GM12878 (cell line): ENCODE measurements around the gene IFNK. TPM values are rescaled to one million over a fixed set of nuclear protein-coding genes. Genes with fewer than 3 reads are reported as not detected.

Source experiments
- ATAC-seq: fragments of 200-7000 bp; cut with Tn5 transposase; 3 replicates; pipeline ENCODE4 v1.9.1; 2020; ENCODE audit warnings: mild to moderate bottlenecking, moderate library complexity
- BruUV-seq: library from RNA; stranded (reverse); fragments of 400-500 nt; replicated peaks from 2 replicates; lab custom pipeline; 2021; lab: Mats Ljungman, UMichigan
- CTCF ChIA-PET: fragments of 300-600 bp; sonication (Branson Sonifier 250); formaldehyde crosslinking; extraction: SDS; loops from one replicate; lab custom pipeline; 2021; ENCODE audit warnings: inconsistent platforms; lab: Yijun Ruan, JAX
- POLR2A ChIA-PET: fragments of 350-600 bp; formaldehyde crosslinking; extraction: SDS; loops from one replicate; lab custom pipeline; 2021; ENCODE audit warnings: inconsistent platforms; lab: Charles Lee
- RAD21 ChIA-PET: fragments of 300-600 bp; sonication (Branson Sonifier 250); formaldehyde crosslinking; loops from one replicate; lab custom pipeline; 2023; ENCODE audit warnings: antibody characterized with exemption; ENCODE audit not compliant: unreplicated experiment; lab: Charles Lee
- SMC1A ChIA-PET: fragments of 300-600 bp; sonication (Branson Sonifier 250); formaldehyde crosslinking; loops from one replicate; lab custom pipeline; 2023; ENCODE audit not compliant: unreplicated experiment, uncharacterized antibody; lab: Charles Lee
- DNase-seq: peaks from one replicate; pipeline ENCODE4 v3.0.0-alpha.2; 2011; ENCODE audit warnings: low read depth, low spot score
- FAIRE-seq: peaks from 3 replicates; lab custom pipeline; 2011; peaks lifted over from hg19 to GRCh38; lab: Jason Lieb, UNC
- H2AFZ ChIP-seq: 2 replicates; pipeline ENCODE4 v1.6.0; 2011; ENCODE audit warnings: low read depth, low read length, control low read depth; ENCODE audit not compliant: control insufficient read depth
- H3K27ac ChIP-seq: 2 replicates; pipeline ENCODE4 v1.5.1; 2011; ENCODE audit warnings: control low read depth; ENCODE audit not compliant: control insufficient read depth, insufficient read depth
- H3K27me3 ChIP-seq, 2 experiments: replicated peaks in 1 of 2; 2 replicates each; pipeline versions ENCODE4 v1.6.0 to v1.6.1; 2011; ENCODE audit warnings: low read length in 1 of 2; ENCODE audit not compliant: control insufficient read depth in 2 of 2, insufficient read depth in 2 of 2
- H3K36me3 ChIP-seq, 2 experiments: 2 replicates each; pipeline ENCODE4 v1.5.1; 2011; ENCODE audit warnings: low read length in 1 of 2; ENCODE audit not compliant: control insufficient read depth in 2 of 2, insufficient read depth in 2 of 2
- H3K4me1 ChIP-seq: 2 replicates; pipeline ENCODE4 v1.6.1; 2011; ENCODE audit warnings: mild to moderate bottlenecking, low read length, moderate library complexity, mixed read lengths; ENCODE audit not compliant: control insufficient read depth, insufficient read depth
- H3K4me2 ChIP-seq: 2 replicates; pipeline ENCODE4 v1.6.0; 2011; ENCODE audit warnings: control low read depth; ENCODE audit not compliant: control insufficient read depth, insufficient read depth
- H3K4me3 ChIP-seq: fragments of 200-600 bp; sonication (generic); 2 replicates; pipeline ENCODE4 v1.5.1; 2016
- H3K79me2 ChIP-seq: 2 replicates; pipeline ENCODE4 v1.6.0; 2011; ENCODE audit warnings: low read length; ENCODE audit not compliant: control insufficient read depth, insufficient read depth
- H3K9ac ChIP-seq: 2 replicates; pipeline ENCODE4 v1.8.0; 2011; ENCODE audit warnings: low read length, control low read depth, mixed read lengths; ENCODE audit not compliant: control insufficient read depth, insufficient read depth
- H3K9me3 ChIP-seq: replicated peaks from 3 replicates; pipeline ENCODE4 v1.5.1; 2011; ENCODE audit warnings: mild to moderate bottlenecking, low read length; ENCODE audit not compliant: control insufficient read depth, insufficient read depth
- H4K20me1 ChIP-seq: 2 replicates; pipeline ENCODE4 v1.6.0; 2011; ENCODE audit not compliant: control insufficient read depth, insufficient read depth
- BACH1 ChIP-seq: fragments of 450-650 bp; IDR thresholded peaks from 2 replicates; pipeline ENCODE4 v1.6.1; 2017; ENCODE audit warnings: mild to moderate bottlenecking, borderline replicate concordance
- BCLAF1 ChIP-seq: fragments of 450-650 bp; IDR thresholded peaks from 2 replicates; pipeline ENCODE4 v1.6.1; 2017; ENCODE audit warnings: antibody characterized with exemption, mild to moderate bottlenecking, moderate library complexity
- DPF2 ChIP-seq: fragments of 450-650 bp; IDR thresholded peaks from 2 replicates; pipeline ENCODE4 v1.6.1; 2017; ENCODE audit warnings: mild to moderate bottlenecking
- EGR1 ChIP-seq, 2 experiments: IDR thresholded peaks; 1 replicate in 1 of 2; 2 replicates in 1 of 2; pipeline ENCODE4 v1.6.1; 2011 to 2012; ENCODE audit warnings: low read depth in 2 of 2, low read length in 2 of 2, borderline replicate concordance in 1 of 2, mild to moderate bottlenecking in 1 of 2, moderate library complexity in 1 of 2
- GATAD2B ChIP-seq: fragments of 450-650 bp; conservative IDR thresholded peaks from 2 replicates; pipeline ENCODE4 v1.6.1; 2017; ENCODE audit warnings: low read depth, mild to moderate bottlenecking, moderate library complexity
- HCFC1 ChIP-seq: fragments of 150-350 bp; IDR thresholded peaks from 2 replicates; pipeline ENCODE4 v1.6.1; 2014; ENCODE audit warnings: low read length
- NKRF ChIP-seq: fragments of 450-650 bp; conservative IDR thresholded peaks from 2 replicates; pipeline ENCODE4 v1.6.1; 2017; ENCODE audit warnings: mild to moderate bottlenecking, moderate library complexity
- NR2C1 ChIP-seq: fragments of 450-650 bp; IDR thresholded peaks from 2 replicates; pipeline ENCODE4 v1.6.1; 2017; ENCODE audit warnings: antibody characterized with exemption, mild to moderate bottlenecking, moderate library complexity
- POU2F2 ChIP-seq: IDR thresholded peaks from 3 replicates; pipeline ENCODE4 v1.6.1; 2011; ENCODE audit warnings: low read depth, mild to moderate bottlenecking, low read length, borderline replicate concordance
- RAD51 ChIP-seq: fragments of 450-650 bp; IDR thresholded peaks from 2 replicates; pipeline ENCODE4 v1.6.1; 2016; ENCODE audit warnings: moderate library complexity, mild to moderate bottlenecking, inconsistent platforms
- RB1 ChIP-seq: fragments of 450-650 bp; formaldehyde crosslinking; IDR thresholded peaks from 2 replicates; pipeline ENCODE4 v1.6.1; 2017; ENCODE audit warnings: mild to moderate bottlenecking, borderline replicate concordance
- RUNX3 ChIP-seq: IDR thresholded peaks from 2 replicates; pipeline ENCODE4 v1.6.1; 2012; ENCODE audit warnings: low read length, inconsistent platforms
- SMC3 ChIP-seq: IDR thresholded peaks from 2 replicates; pipeline ENCODE4 v1.6.1; 2011; ENCODE audit warnings: low read length, improper control_type of control experiment, borderline replicate concordance
- SREBF1 ChIP-seq: IDR thresholded peaks from 2 replicates; pipeline ENCODE4 v1.6.1; 2012; ENCODE audit warnings: mild to moderate bottlenecking, low read length
- SUPT20H ChIP-seq: IDR thresholded peaks from 2 replicates; pipeline ENCODE4 v1.6.1; 2011; ENCODE audit warnings: low read depth, mild to moderate bottlenecking, low read length, moderate library complexity, borderline replicate concordance; ENCODE audit not compliant: control insufficient read depth
- TARDBP ChIP-seq: IDR thresholded peaks from 2 replicates; pipeline ENCODE4 v1.6.1; 2016; ENCODE audit warnings: borderline replicate concordance
- TCF3 ChIP-seq: IDR thresholded peaks from 2 replicates; pipeline ENCODE4 v1.6.1; 2012; ENCODE audit warnings: low read depth, mild to moderate bottlenecking, low read length, borderline replicate concordance; ENCODE audit not compliant: insufficient read depth
- ZNF384 ChIP-seq: IDR thresholded peaks from 2 replicates; pipeline ENCODE4 v1.6.1; 2012; ENCODE audit warnings: low read depth, mild to moderate bottlenecking, low read length, improper control_type of control experiment, borderline replicate concordance
- ZZZ3 ChIP-seq: IDR thresholded peaks from 2 replicates; pipeline ENCODE4 v1.6.1; 2011; ENCODE audit warnings: low read depth; ENCODE audit not compliant: control insufficient read depth, insufficient read length
- WGBS: methylation state at CpG from one replicate; pipeline ENCODE4 v1.1.6; 2016; ENCODE audit warnings: low lambda C conversion rate; ENCODE audit not compliant: insufficient replicate concordance, insufficient coverage; ENCODE audit errors: missing lambda C conversion rate; 5-methylcytosine and 5-hydroxymethylcytosine counted together
- in situ Hi-C: fragments of 300-500 bp; cut with MboI; formaldehyde crosslinking; loops from 9 replicates; pipeline ENCODE4 v1.14.3; 2018; ENCODE audit warnings: mixed read lengths
- intact Hi-C: fragments of 100-400 bp; cut with micrococcal nuclease; formaldehyde crosslinking; loops from one replicate; pipeline ENCODE4 v1.14.2; 2022; ENCODE audit not compliant: unreplicated experiment
- polyA plus RNA-seq, 11 experiments: library from polyadenylated mRNA; depleted of rRNA in 4 of 11; unstranded in 6 of 11; stranded (reverse) in 5 of 11; fragments of >200 nt; fragmentation: Nextera tagmentation in 4 of 11; fragmentation: Illumina TruSeq in 1 of 11; extraction: Ambion mirVana in 4 of 11; extraction: Trizol in 1 of 11; gene quantifications; 1 replicate in 1 of 11; 2 replicates in 10 of 11; pipeline versions ENCODE4 v1.2.1 to v1.2.3, GENCODE V29; 2011 to 2016; ENCODE audit warnings: inconsistent platforms in 2 of 11, missing spikeins in 2 of 11, low read depth in 1 of 11
- total RNA-seq, 4 experiments: library from RNA; depleted of rRNA in 3 of 4; stranded (reverse); fragments of >200 nt in 3 of 4; fragmentation: Illumina TruSeq in 1 of 4; extraction: Trizol in 1 of 4; gene quantifications; 2 replicates each; pipeline versions ENCODE4 v1.2.1 to v1.2.3, GENCODE V29; 2013 to 2021

The IFNK gene
- total and polyA plus RNA-seq, 10 of the 15 experiments (the other 5 are each of a cell fraction or from before 2014, with no cell fraction given), result 0.06 TPM; not detected in 9

- ChIA-PET CTCF (no interaction called here), POLR2A (no interaction called here)
- H3K36me3 ChIP-seq, result no peaks in the 10 kb centered on the region; a peak in 1 of 4 replicates
Measured at GRCh38 chr9:27476870-27477515, 47.1 kb upstream of the IFNK start.

More at GRCh38 chr9:27476870-27477515, 47.1 kb upstream of the IFNK start:
- Histone ChIP-seq H3K4me2 (no peak overlapping the region), H3K4me3 (no peak overlapping the region), H2AFZ (no peak overlapping the region), H3K79me2 (no peaks in the 10 kb centered on the region), H3K27me3 (no peaks in the 10 kb centered on the region), H3K27ac (no peak overlapping the region), H3K9me3 (peaks cover 2% of the 10 kb centered on the region; the same call in 1 of the 3 replicates), H3K9ac (no peak overlapping the region), H3K4me1 (no peaks in the 10 kb centered on the region), H4K20me1 (no peaks in the 10 kb centered on the region)
- 79% methylated on average over 6 of the region's 6 CpGs for WGBS
- FAIRE-seq (no peak), ATAC-seq (no peak), DNase-seq (no peak)
- RAD21 ChIA-PET, result no interaction called here
- SMC1A ChIA-PET, result interaction anchor here (0.7 to 1.2 kb wide), 2 partner anchors 9 to 16 kb away, joined by 3 read pairs; no protein-coding TSS in a partner anchor
- in situ Hi-C loops (no loop called here), intact Hi-C loops (no loop called here)
- BruUV-seq, result no TSS peak
- TF ChIP-seq BACH1 (no peak), HCFC1 (no peak), ZNF384 (no peak), SUPT20H (no peak), ZZZ3 (no peak), TCF3 (no peak), DPF2 (no peak), TARDBP (no peak), RUNX3 (no peak), SMC3 (no peak), RAD51 (no peak), NR2C1 (no peak), NKRF (no peak), EGR1 (IDR thresholded peaks at IDR 0.05; ENCODE audit: borderline replicate concordance in 1 of 2, low read depth in 2 of 2, low read length in 2 of 2) (no peak), POU2F2 (no peak), RB1 (no peak), BCLAF1 (no peak), GATAD2B (no peak), SREBF1 (no peak)
